CD14-positive monocyte (primary cell): ENCODE data around the gene TMC3. TPM values are rescaled to one million over a fixed set of nuclear protein-coding genes. Genes with fewer than 3 reads are reported as not detected.

Experiments
- DNase-seq, 3 donors: peaks; one replicate each; pipeline ENCODE4 v3.0.0-alpha.2; 2011 to 2022
- H2AFZ ChIP-seq: 2 replicates; pipeline ENCODE4 v1.6.0; 2012; ENCODE audit warnings: mild to moderate bottlenecking, low read depth, low read length, inconsistent platforms; ENCODE audit not compliant: insufficient read depth, poor library complexity, severe bottlenecking
- H3K27ac ChIP-seq, 2 donors: 1 replicate in 1 of 2; 2 replicates in 1 of 2; pipeline ENCODE4 v1.5.1; 2012 to 2013; ENCODE audit warnings: low read length in 2 of 2, control low read depth in 1 of 2, inconsistent platforms in 1 of 2, low read depth in 1 of 2, mild to moderate bottlenecking in 1 of 2
- H3K27me3 ChIP-seq, 2 donors: one replicate each; pipeline versions ENCODE4 v1.6.0 to v1.6.1; 2011 to 2013; ENCODE audit warnings: low read length in 2 of 2; ENCODE audit not compliant: control insufficient read depth in 2 of 2, insufficient read depth in 2 of 2
- H3K36me3 ChIP-seq, 2 donors: replicated peaks in 1 of 2; 1 replicate in 1 of 2; 2 replicates in 1 of 2; pipeline versions ENCODE4 v1.5.1 to v1.6.1; 2012 to 2013; ENCODE audit warnings: low read length in 2 of 2, control low read depth in 1 of 2, inconsistent platforms in 1 of 2, mild to moderate bottlenecking in 1 of 2; ENCODE audit not compliant: insufficient read depth in 2 of 2, control insufficient read depth in 1 of 2
- H3K4me1 ChIP-seq, 2 donors: 1 replicate in 1 of 2; 2 replicates in 1 of 2; pipeline versions ENCODE4 v1.5.1 to v1.6.1; 2012 to 2013; ENCODE audit warnings: low read length in 2 of 2, control low read depth in 1 of 2, inconsistent platforms in 1 of 2, mild to moderate bottlenecking in 1 of 2, moderate library complexity in 1 of 2; ENCODE audit not compliant: insufficient read depth in 2 of 2, control insufficient read depth in 1 of 2
- H3K4me2 ChIP-seq: replicated peaks from 2 replicates; pipeline ENCODE3; 2012; ENCODE audit warnings: low read length, moderate library complexity, mild to moderate bottlenecking; ENCODE audit not compliant: poor library complexity, severe bottlenecking; ENCODE audit errors: extremely low read depth
- H3K4me3 ChIP-seq, 3 experiments: fragments of 200-600 bp in 1 of 3; sonication (generic) in 1 of 3; replicated peaks in 1 of 3; 1 replicate in 2 of 3; 2 replicates in 1 of 3; pipeline ENCODE4 v1.5.1; 2011 to 2013; ENCODE audit warnings: low read length in 3 of 3, mild to moderate bottlenecking in 3 of 3, control low read depth in 2 of 3, low read depth in 2 of 3, inconsistent platforms in 1 of 3, moderate library complexity in 1 of 3
- H3K79me2 ChIP-seq: 2 replicates; pipeline ENCODE4 v1.6.0; 2012; ENCODE audit warnings: mild to moderate bottlenecking, control low read depth, inconsistent platforms, low read length, moderate library complexity; ENCODE audit not compliant: insufficient read depth
- H3K9ac ChIP-seq: 2 replicates; pipeline ENCODE4 v1.6.0; 2017; ENCODE audit warnings: low read length, mild to moderate bottlenecking; ENCODE audit not compliant: insufficient read depth, poor library complexity, severe bottlenecking
- H3K9me3 ChIP-seq, 2 donors: replicated peaks in 1 of 2; 1 replicate in 1 of 2; 2 replicates in 1 of 2; pipeline versions ENCODE4 v1.5.1 to v1.6.1; 2012 to 2013; ENCODE audit warnings: low read length in 2 of 2, control low read depth in 1 of 2; ENCODE audit not compliant: control insufficient read depth in 1 of 2, insufficient read depth in 1 of 2
- H4K20me1 ChIP-seq: 2 replicates; pipeline ENCODE4 v1.6.0; 2012; ENCODE audit warnings: mild to moderate bottlenecking, low read length, control low read depth, moderate library complexity; ENCODE audit not compliant: insufficient read depth
- H3K27ac Mint-ChIP-seq, 7 donors: one replicate each; pipeline ENCODE4 v1.8.0; 2020; ENCODE audit warnings: mild to moderate bottlenecking in 7 of 7, mixed read lengths in 7 of 7, moderate library complexity in 6 of 7, inconsistent platforms in 2 of 7
- H3K27me3 Mint-ChIP-seq, 3 donors: one replicate each; pipeline ENCODE4 v1.8.0; 2021 to 2022; ENCODE audit warnings: low read depth in 3 of 3, mild to moderate bottlenecking in 3 of 3, mixed read lengths in 3 of 3, moderate library complexity in 3 of 3, inconsistent platforms in 1 of 3
- H3K36me3 Mint-ChIP-seq, 2 donors: one replicate each; pipeline ENCODE4 v1.8.0; 2020; ENCODE audit warnings: mixed read lengths in 2 of 2, inconsistent platforms in 1 of 2, mild to moderate bottlenecking in 1 of 2
- H3K4me1 Mint-ChIP-seq: one replicate; pipeline ENCODE4 v1.8.0; 2020; ENCODE audit warnings: mild to moderate bottlenecking, mixed read lengths
- H3K4me3 Mint-ChIP-seq, 2 donors: one replicate each; pipeline ENCODE4 v1.8.0; 2020; ENCODE audit warnings: mild to moderate bottlenecking in 2 of 2, mixed read lengths in 2 of 2, moderate library complexity in 1 of 2
- H3K9me3 Mint-ChIP-seq, 7 donors: one replicate each; pipeline ENCODE4 v1.8.0; 2020 to 2022; ENCODE audit warnings: mixed read lengths in 7 of 7, mild to moderate bottlenecking in 6 of 7, moderate library complexity in 6 of 7, inconsistent platforms in 2 of 7
- WGBS: methylation state at CpG from one replicate; pipeline ENCODE4 v1.1.5; 2013; ENCODE audit warnings: missing lambda C conversion rate; ENCODE audit not compliant: insufficient coverage; 5-methylcytosine and 5-hydroxymethylcytosine counted together
- intact Hi-C, 2 donors: fragments of 100-400 bp; cut with micrococcal nuclease; formaldehyde crosslinking; loops; one replicate each; pipeline versions ENCODE4 v1.15.0 to v1.15.1; 2023
- polyA plus RNA-seq, 3 donors: library from polyadenylated mRNA; depleted of rRNA in 1 of 3; unstranded in 2 of 3; stranded (reverse) in 1 of 3; fragments of 300-500 nt in 2 of 3; fragments of >200 nt in 1 of 3; fragmentation: Illumina TruSeq in 2 of 3; gene quantifications; 1 replicate in 2 of 3; 2 replicates in 1 of 3; pipeline ENCODE4 v1.2.3, GENCODE V29; 2012 to 2021
- TF ChIP-seq, protein P1 (sequence below): fragments of 200-600 bp; IDR thresholded peaks from one replicate; pipeline ENCODE4 v1.8.0; 2022; ENCODE audit warnings: antibody characterized with exemption, mild to moderate bottlenecking

Gene TMC3
- polyA plus RNA-seq, 3 donors = not detected

DNA sequence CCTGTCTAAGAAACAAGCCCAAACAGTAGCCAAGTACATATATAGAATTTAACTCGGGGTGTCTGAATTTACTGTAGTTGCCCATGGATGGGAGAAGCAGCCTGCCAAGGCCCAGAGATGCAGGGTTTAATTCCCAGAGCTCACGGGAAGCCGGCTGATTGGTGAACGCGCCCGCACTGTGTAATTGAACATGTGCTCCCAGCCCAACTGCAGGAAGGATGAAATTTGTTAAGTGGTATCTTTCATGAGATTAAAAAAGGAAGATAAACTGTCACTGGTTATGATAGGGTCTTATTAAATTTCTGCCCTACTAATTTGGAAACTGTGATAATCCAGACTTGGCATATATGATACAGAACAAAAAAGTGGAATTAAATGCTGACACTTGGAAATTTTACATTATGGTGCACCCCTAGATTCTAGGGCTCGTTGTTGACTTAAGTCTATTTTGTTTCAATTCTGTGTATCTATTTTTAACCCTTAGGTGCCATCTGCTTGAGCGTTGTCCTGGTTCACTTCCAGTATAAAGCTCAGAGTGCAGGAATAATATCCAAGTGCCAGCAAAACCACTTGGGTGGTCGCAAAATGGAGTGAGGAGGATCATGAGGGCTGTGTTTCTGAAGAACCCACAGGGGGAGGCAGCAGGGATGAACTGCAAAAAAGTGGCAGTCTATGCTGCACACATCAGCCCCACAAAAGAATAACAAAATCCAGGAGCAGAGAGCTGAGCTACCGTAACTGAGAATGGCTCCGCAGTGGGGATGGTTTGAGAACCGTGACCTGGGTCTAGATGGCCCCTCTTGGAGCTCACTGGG, 13.8 kb upstream of the TMC3 start:
- no peak overlapping the region for H2AFZ ChIP-seq
- H3K27ac Mint-ChIP-seq = no peak overlapping the region
- H3K9me3 ChIP-seq = no peaks in the 10 kb centered on the region
- intact Hi-C loops = no loop called here
- H3K9me3 Mint-ChIP-seq = peaks cover 0 to 2% (median 0%) of the 10 kb centered on the region in 7 donors
- no peaks in the 10 kb centered on the region for H3K79me2 ChIP-seq
- H3K4me1 Mint-ChIP-seq = peaks cover 3% of the 10 kb centered on the region
- no peak overlapping the region for H3K4me3 Mint-ChIP-seq
- H3K4me1 ChIP-seq = no peaks in the 10 kb centered on the region
- H3K27me3 ChIP-seq = no peaks in the 10 kb centered on the region
- no peak for DNase-seq
- WGBS = 89% methylated on average over 9 of the region's 12 CpGs
- no peaks in the 10 kb centered on the region for H3K36me3 Mint-ChIP-seq
- no peaks in the 10 kb centered on the region for H3K36me3 ChIP-seq
- H3K4me2 ChIP-seq = no peak overlapping the region
- H4K20me1 ChIP-seq = no peaks in the 10 kb centered on the region
- H3K4me3 ChIP-seq = no peak overlapping the region
- no peak overlapping the region for H3K9ac ChIP-seq
- H3K27me3 Mint-ChIP-seq = peaks cover 0 to 2% (median 0%) of the 10 kb centered on the region in 3 donors
- TF ChIP-seq, protein P1, sequence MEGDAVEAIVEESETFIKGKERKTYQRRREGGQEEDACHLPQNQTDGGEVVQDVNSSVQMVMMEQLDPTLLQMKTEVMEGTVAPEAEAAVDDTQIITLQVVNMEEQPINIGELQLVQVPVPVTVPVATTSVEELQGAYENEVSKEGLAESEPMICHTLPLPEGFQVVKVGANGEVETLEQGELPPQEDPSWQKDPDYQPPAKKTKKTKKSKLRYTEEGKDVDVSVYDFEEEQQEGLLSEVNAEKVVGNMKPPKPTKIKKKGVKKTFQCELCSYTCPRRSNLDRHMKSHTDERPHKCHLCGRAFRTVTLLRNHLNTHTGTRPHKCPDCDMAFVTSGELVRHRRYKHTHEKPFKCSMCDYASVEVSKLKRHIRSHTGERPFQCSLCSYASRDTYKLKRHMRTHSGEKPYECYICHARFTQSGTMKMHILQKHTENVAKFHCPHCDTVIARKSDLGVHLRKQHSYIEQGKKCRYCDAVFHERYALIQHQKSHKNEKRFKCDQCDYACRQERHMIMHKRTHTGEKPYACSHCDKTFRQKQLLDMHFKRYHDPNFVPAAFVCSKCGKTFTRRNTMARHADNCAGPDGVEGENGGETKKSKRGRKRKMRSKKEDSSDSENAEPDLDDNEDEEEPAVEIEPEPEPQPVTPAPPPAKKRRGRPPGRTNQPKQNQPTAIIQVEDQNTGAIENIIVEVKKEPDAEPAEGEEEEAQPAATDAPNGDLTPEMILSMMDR = no peak
- H3K27ac ChIP-seq = no peak overlapping the region

DNA sequence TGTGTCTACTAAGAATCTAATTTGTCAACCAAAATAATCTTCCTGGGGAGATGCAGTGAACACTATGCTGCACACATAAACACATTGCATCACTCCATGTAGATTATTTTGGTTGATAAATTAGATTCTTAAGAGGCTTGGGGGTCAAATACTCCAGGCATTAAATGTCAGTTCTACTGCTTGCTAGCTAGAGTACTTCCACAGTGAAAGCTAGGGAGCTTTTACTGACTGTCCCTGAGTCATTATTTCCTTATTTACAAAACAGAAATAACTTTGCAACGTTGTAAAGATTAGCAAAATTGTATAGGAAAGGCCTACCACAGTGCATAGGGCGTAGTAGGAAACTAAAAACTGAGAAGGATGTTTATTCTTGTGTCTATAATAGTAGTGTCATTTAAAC, 12.9 kb upstream of the TMC3 start:
- H3K9me3 ChIP-seq = no peaks in the 10 kb centered on the region
- Mint-ChIP-seq H3K4me1 (peaks cover 3% of the 10 kb centered on the region), H3K27ac (no peak overlapping the region), H3K36me3 (no peaks in the 10 kb centered on the region), H3K9me3 (peaks cover 0 to 2% (median 0%) of the 10 kb centered on the region in 7 donors), H3K27me3 (peaks cover under 1 to 4% (median 2%) of the 10 kb centered on the region in 3 donors), H3K4me3 (no peak overlapping the region)
- intact Hi-C loops = no loop called here
- no CpG with 5 or more reads among the region's 2 CpGs for WGBS
- no peaks in the 10 kb centered on the region for H3K4me1 ChIP-seq
- no peak overlapping the region for H3K27ac ChIP-seq
- no peak overlapping the region for H3K9ac ChIP-seq
- no peaks in the 10 kb centered on the region for H4K20me1 ChIP-seq
- no peak overlapping the region for H3K4me2 ChIP-seq
- no peak overlapping the region for H2AFZ ChIP-seq
- no peak overlapping the region for H3K4me3 ChIP-seq
- H3K27me3 ChIP-seq = no peaks in the 10 kb centered on the region
- DNase-seq = no peak
- H3K36me3 ChIP-seq = no peaks in the 10 kb centered on the region
- H3K79me2 ChIP-seq = no peaks in the 10 kb centered on the region
- TF ChIP-seq, protein P1 = no peak
